Kidney (tissue), 14 donors: Measurements from ENCODE around the gene BRINP3. TPM values are rescaled to one million over a fixed set of nuclear protein-coding genes. Genes with fewer than 3 reads are reported as not detected.

ENCODE experiments used
- DNase-seq, 5 donors: peaks; one replicate each; pipeline ENCODE4 v3.0.0-alpha.2; 2013 to 2020
- FAIRE-seq: peaks from 2 replicates; lab custom pipeline; 2012; peaks lifted over from hg19 to GRCh38; lab: Jason Lieb, UNC
- H3K27ac ChIP-seq, 2 donors: one replicate each; pipeline ENCODE4 v1.7.0; 2013; ENCODE audit warnings: low read depth in 2 of 2, low read length in 2 of 2, inconsistent platforms in 1 of 2
- H3K27me3 ChIP-seq: one replicate; pipeline ENCODE4 v1.7.1; 2013; ENCODE audit warnings: low read length, inconsistent platforms; ENCODE audit not compliant: control insufficient read depth, insufficient read depth
- H3K36me3 ChIP-seq, 3 donors: one replicate each; pipeline versions ENCODE4 v1.7.0 to v1.7.1; 2013; ENCODE audit warnings: low read length in 3 of 3, control low read depth in 1 of 3, inconsistent platforms in 1 of 3; ENCODE audit not compliant: insufficient read depth in 3 of 3, control insufficient read depth in 2 of 3
- H3K4me1 ChIP-seq, 3 donors: one replicate each; pipeline versions ENCODE4 v1.7.0 to v1.7.1; 2013; ENCODE audit warnings: low read length in 3 of 3, inconsistent platforms in 1 of 3, low read depth in 1 of 3; ENCODE audit not compliant: control insufficient read depth in 2 of 3, insufficient read depth in 2 of 3
- H3K4me3 ChIP-seq, 3 donors: one replicate each; pipeline versions ENCODE4 v1.7.0 to v1.8.1; 2013; ENCODE audit warnings: low read length in 3 of 3, control low read depth in 1 of 3, inconsistent platforms in 1 of 3
- H3K9ac ChIP-seq, 3 donors: one replicate each; pipeline versions ENCODE4 v1.7.0 to v1.7.1; 2013; ENCODE audit warnings: low read length in 3 of 3, control low read depth in 1 of 3, inconsistent platforms in 1 of 3
- H3K9me3 ChIP-seq, 3 donors: one replicate each; pipeline versions ENCODE4 v1.7.0 to v1.7.1; 2013; ENCODE audit warnings: low read length in 3 of 3, control low read depth in 1 of 3, inconsistent platforms in 1 of 3; ENCODE audit not compliant: control insufficient read depth in 2 of 3, insufficient read depth in 1 of 3
- intact Hi-C: fragments of 100-400 bp; cut with DNase I; formaldehyde crosslinking; loops from one replicate; pipeline ENCODE4 v1.11.1; 2022
- polyA plus RNA-seq: library from polyadenylated mRNA; stranded (reverse); fragments of 350-450 nt; fragmentation: Illumina TruSeq; extraction: RNeasy Lipid Tissue Mini Kit (QIAGEN cat#74804); gene quantifications from one replicate; pipeline ENCODE4 v1.2.3, GENCODE V29; 2014; ENCODE audit warnings: low read depth, low replicate concordance; ENCODE audit not compliant: insufficient read depth
- total RNA-seq: library from RNA; stranded (reverse); fragmentation: NEBNext Ultra II Directional; extraction: Animal tissue kit (Norgen Biotek cat#: 25700); gene quantifications from one replicate; pipeline ENCODE4 v1.2.1, GENCODE V29; 2021
- TF ChIP-seq, protein P1 (sequence below): IDR thresholded peaks from 3 replicates; pipeline ENCODE4 v1.5.1; 2012; ENCODE audit warnings: mild to moderate bottlenecking, moderate library complexity, borderline replicate concordance; ENCODE audit not compliant: insufficient read depth; ENCODE audit errors: extremely low read depth
- donor health status: control.
- donor health status: control.
- donor health status: control.
- donor health status: control.
- donor health status: control.
- donor health status: DM: yes; HTN: yes; CAD: no.
- donor health status: Normal renal cell carcinoma (clear cell type).

BRINP3 gene
- total and polyA plus RNA-seq, 2 donors from 2014 or later, result 1.4 to 1.8 TPM

DNA sequence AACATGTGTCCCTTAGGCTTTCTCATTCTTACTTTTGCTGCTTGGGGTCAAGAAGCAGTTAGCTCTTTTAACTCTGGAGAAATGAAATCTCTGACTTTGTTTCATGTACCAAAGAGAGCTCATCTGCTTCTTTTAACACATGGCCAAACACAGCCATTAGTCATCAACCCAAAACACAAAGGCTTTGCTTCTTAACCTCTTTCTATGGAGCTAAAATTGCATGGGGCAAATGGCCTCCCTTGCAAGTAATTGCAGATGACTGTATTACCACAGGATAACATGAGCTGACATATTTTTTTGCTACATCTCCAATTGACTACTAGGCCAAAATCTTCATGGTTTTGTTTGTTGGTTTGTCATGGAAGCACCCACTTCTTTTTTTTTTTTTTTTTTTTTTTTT is 300.9 kb downstream of the BRINP3 start:
- DNase-seq, result no peak
- Histone ChIP-seq H3K27me3 (no peaks in the 10 kb centered on the region), H3K9ac (no peak overlapping the region), H3K4me3 (no peak overlapping the region), H3K4me1 (no peaks in the 10 kb centered on the region), H3K36me3 (no peaks in the 10 kb centered on the region), H3K9me3 (no peaks in the 10 kb centered on the region), H3K27ac (no peak overlapping the region)
- no peak for FAIRE-seq
- TF ChIP-seq, protein P1, sequence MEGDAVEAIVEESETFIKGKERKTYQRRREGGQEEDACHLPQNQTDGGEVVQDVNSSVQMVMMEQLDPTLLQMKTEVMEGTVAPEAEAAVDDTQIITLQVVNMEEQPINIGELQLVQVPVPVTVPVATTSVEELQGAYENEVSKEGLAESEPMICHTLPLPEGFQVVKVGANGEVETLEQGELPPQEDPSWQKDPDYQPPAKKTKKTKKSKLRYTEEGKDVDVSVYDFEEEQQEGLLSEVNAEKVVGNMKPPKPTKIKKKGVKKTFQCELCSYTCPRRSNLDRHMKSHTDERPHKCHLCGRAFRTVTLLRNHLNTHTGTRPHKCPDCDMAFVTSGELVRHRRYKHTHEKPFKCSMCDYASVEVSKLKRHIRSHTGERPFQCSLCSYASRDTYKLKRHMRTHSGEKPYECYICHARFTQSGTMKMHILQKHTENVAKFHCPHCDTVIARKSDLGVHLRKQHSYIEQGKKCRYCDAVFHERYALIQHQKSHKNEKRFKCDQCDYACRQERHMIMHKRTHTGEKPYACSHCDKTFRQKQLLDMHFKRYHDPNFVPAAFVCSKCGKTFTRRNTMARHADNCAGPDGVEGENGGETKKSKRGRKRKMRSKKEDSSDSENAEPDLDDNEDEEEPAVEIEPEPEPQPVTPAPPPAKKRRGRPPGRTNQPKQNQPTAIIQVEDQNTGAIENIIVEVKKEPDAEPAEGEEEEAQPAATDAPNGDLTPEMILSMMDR, result no peak
- intact Hi-C loops, result no loop called here

DNA sequence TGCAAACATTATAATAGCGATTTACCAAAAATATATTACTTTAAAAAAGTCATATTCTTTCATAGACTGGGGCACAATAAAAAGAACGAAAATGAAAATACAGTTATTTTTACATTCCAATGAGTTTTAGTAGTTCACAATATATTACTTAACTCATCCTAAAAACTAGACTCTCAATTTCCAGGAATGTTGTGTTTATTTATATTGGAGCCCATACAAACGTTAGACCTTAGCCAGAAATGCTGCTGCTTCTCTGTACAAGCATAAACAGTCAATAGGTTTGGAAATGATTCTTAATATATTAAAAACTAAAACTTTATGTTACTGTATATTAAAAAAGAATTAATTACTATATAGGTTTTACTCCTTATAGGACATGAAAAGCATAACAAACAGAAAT is 302.3 kb downstream of the BRINP3 start:
- intact Hi-C loops, result no loop called here
- DNase-seq (no peak), FAIRE-seq (no peak)
- no peak overlapping the region for H3K9ac ChIP-seq
- H3K4me3 ChIP-seq, result no peak overlapping the region
- H3K36me3 ChIP-seq, result no peaks in the 10 kb centered on the region
- TF ChIP-seq, protein P1, result no peak
- H3K9me3 ChIP-seq, result no peaks in the 10 kb centered on the region
- H3K27ac ChIP-seq, result no peak overlapping the region
- no peaks in the 10 kb centered on the region for H3K27me3 ChIP-seq
- no peaks in the 10 kb centered on the region for H3K4me1 ChIP-seq

DNA sequence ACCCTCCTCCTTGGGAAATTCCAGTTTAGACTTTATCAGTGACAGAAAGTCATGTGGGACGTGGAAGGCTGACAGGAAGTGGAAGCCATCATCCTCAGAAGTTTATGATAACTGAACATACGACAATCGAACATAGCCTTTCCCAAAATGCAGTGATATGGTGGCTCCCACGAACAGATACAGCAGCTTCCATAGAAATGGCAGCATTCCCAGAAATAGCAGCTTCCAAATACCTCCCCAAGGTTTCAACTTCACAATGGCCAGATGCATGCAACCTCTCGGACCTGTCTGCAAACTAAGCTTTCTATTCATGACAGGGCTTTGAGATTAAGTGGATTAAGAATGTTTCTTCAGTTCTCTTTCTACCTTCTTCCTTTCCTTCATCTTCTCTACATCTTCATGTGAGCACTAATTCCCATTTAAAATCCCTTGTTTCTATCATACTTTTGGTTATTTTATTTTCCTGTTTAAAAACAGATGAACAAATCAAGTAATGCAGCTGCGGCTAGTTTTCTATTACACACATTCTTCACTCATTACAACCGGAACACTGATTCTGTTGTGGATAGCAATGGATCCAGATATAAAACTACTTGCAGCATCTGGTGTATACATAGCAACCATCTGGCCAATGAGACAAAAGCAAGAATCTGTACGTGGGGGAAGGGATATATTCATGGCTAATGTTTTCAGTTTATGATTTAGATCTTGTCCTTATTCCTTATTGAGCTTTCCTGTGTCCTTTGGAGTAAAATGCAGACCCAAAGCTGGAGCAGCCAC is 304.8 kb downstream of the BRINP3 start:
- no peaks in the 10 kb centered on the region for H3K9me3 ChIP-seq
- DNase-seq (no peak), FAIRE-seq (no peak)
- no peak overlapping the region for H3K4me3 ChIP-seq
- no peak overlapping the region for H3K9ac ChIP-seq
- H3K27ac ChIP-seq, result no peak overlapping the region
- H3K4me1 ChIP-seq, result no peaks in the 10 kb centered on the region
- H3K27me3 ChIP-seq, result no peaks in the 10 kb centered on the region
- intact Hi-C loops, result no loop called here
- TF ChIP-seq, protein P1, result no peak
- no peaks in the 10 kb centered on the region for H3K36me3 ChIP-seq
